Fibroblast of lung (primary cell): Measurements from ENCODE around the gene ZBTB7C.

ENCODE experiments used
- EZH2 ChIP-seq: IDR thresholded peaks from 2 replicates; pipeline ENCODE4 v1.5.1; 2012; ENCODE audit warnings: low read length, control low read depth, mild to moderate bottlenecking; ENCODE audit errors: missing control alignments
- TF ChIP-seq, protein P1 (sequence below), 2 donors: IDR thresholded peaks in 1 of 2; conservative IDR thresholded peaks in 1 of 2; 1 replicate in 1 of 2; 2 replicates in 1 of 2; pipeline ENCODE4 v1.5.1; 2011 to 2012; ENCODE audit warnings: low read length in 2 of 2, control low read depth in 1 of 2, inconsistent platforms in 1 of 2, low read depth in 1 of 2, mild to moderate bottlenecking in 1 of 2

DNA sequence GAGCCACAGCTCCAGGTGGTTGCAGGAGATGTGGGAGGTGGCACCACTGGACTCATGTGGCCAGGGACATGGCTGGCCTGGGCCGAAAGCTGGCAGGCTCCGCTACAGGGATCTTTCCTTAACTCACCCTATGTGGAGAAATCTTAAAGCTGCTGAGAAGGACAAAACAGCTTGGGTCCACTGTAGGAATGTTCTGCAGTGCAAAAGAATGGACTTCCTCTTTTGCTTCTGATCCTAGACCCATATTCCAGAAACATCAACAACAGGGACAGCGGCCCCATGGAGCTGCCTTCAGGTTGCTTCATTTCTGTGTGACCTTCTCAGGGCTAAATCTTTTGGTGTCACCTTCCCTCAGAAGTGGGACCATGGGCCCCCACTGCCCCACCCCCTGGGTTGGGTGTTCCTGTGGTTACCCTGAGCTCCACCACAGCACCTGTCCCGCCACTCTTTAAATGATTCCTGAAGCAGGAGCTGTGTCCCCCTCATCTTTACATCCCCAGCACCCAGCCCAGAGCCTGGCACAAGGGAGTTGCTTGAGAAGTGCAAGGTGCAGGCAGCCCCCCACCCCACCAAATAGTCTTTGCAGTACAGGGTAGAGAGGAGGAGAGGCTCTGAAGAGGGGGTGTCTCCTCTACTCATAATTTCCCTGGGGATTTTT lies 205.8 kb downstream of the ZBTB7C start:
- TF ChIP-seq, protein P1, sequence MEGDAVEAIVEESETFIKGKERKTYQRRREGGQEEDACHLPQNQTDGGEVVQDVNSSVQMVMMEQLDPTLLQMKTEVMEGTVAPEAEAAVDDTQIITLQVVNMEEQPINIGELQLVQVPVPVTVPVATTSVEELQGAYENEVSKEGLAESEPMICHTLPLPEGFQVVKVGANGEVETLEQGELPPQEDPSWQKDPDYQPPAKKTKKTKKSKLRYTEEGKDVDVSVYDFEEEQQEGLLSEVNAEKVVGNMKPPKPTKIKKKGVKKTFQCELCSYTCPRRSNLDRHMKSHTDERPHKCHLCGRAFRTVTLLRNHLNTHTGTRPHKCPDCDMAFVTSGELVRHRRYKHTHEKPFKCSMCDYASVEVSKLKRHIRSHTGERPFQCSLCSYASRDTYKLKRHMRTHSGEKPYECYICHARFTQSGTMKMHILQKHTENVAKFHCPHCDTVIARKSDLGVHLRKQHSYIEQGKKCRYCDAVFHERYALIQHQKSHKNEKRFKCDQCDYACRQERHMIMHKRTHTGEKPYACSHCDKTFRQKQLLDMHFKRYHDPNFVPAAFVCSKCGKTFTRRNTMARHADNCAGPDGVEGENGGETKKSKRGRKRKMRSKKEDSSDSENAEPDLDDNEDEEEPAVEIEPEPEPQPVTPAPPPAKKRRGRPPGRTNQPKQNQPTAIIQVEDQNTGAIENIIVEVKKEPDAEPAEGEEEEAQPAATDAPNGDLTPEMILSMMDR (conservative IDR thresholded peaks at IDR 0.05 in 1 of 2, IDR thresholded peaks at IDR 0.05 in 1 of 2; ENCODE audit: low read depth in 1 of 2, low read length in 2 of 2), result no peak
- no peak for TF ChIP-seq EZH2
